Nephron progenitor cell (in vitro differentiated cells): ENCODE results near the gene INPP5B.
A peak's percentile ranks its signal among the peaks of the same experiment; 100 is the strongest.

Experiments
- DNase-seq: peaks from one replicate; pipeline ENCODE4 v3.0.0; 2021
- H3K27ac Mint-ChIP-seq: 2 replicates; pipeline ENCODE4 v1.8.0; 2021; ENCODE audit warnings: mild to moderate bottlenecking, moderate library complexity, mixed read lengths
- H3K27me3 Mint-ChIP-seq: 2 replicates; pipeline ENCODE4 v1.8.0; 2021; ENCODE audit warnings: mild to moderate bottlenecking, low read depth, mixed read lengths; ENCODE audit not compliant: poor library complexity
- H3K36me3 Mint-ChIP-seq: 2 replicates; pipeline ENCODE4 v1.8.0; 2021; ENCODE audit warnings: low read depth, mixed read lengths
- H3K4me1 Mint-ChIP-seq: 2 replicates; pipeline ENCODE4 v1.8.0; 2021; ENCODE audit warnings: mixed read lengths
- H3K4me3 Mint-ChIP-seq: 2 replicates; pipeline ENCODE4 v1.8.0; 2021; ENCODE audit warnings: mild to moderate bottlenecking, moderate library complexity, mixed read lengths
- H3K9me3 Mint-ChIP-seq: 2 replicates; pipeline ENCODE4 v1.8.0; 2021; ENCODE audit warnings: mild to moderate bottlenecking, moderate library complexity, mixed read lengths
- TF ChIP-seq, protein P1 (sequence below): fragments of 200-600 bp; sonication (generic); IDR thresholded peaks from 2 replicates; pipeline ENCODE4 v1.5.0; 2021; ENCODE audit warnings: antibody characterized with exemption

The INPP5B gene

DNA sequence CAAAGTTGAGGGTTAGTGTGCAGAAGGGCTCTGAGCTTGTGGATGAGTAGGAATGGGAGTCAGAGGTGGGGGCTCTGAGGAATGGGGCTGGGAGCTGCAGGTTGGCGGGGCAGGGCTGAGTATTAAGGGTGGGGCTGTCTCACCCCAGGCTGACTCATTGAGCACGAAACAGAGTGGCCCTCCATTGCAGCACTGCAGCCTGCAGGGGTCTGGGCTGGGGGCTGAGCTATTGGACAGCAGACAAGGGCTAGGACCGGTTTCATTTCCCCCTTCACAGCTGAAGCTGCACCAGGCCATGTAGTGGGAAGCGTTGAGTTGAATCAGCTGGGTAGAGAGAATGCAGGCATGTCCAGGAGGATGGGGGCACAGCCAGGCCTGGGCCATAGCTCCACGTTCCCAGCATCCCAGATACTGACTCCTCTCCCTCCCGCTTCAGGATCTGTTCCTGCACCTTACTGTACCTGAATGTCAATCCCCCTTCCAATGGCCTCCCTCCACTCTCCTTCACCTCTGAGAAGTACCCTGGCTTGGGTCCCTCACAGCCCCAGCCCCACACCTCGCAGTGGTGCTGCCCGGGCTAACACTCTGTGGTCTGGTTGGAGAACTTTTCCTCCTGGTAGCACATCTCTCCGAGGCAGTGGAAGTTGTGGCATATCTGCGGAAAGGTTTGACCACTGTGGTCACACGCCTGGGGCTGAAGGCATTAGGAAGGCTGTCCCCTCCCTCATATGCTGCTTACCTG, 4.4 kb upstream of the INPP5B start:
- H3K27me3 Mint-ChIP-seq: no peaks in the 10 kb centered on the region
- H3K4me3 Mint-ChIP-seq: no peak overlapping the region
- no peaks in the 10 kb centered on the region for H3K9me3 Mint-ChIP-seq
- H3K27ac Mint-ChIP-seq: no peak overlapping the region
- TF ChIP-seq, protein P1, sequence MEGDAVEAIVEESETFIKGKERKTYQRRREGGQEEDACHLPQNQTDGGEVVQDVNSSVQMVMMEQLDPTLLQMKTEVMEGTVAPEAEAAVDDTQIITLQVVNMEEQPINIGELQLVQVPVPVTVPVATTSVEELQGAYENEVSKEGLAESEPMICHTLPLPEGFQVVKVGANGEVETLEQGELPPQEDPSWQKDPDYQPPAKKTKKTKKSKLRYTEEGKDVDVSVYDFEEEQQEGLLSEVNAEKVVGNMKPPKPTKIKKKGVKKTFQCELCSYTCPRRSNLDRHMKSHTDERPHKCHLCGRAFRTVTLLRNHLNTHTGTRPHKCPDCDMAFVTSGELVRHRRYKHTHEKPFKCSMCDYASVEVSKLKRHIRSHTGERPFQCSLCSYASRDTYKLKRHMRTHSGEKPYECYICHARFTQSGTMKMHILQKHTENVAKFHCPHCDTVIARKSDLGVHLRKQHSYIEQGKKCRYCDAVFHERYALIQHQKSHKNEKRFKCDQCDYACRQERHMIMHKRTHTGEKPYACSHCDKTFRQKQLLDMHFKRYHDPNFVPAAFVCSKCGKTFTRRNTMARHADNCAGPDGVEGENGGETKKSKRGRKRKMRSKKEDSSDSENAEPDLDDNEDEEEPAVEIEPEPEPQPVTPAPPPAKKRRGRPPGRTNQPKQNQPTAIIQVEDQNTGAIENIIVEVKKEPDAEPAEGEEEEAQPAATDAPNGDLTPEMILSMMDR: no peak
- DNase-seq: no peak
- peaks cover 20% of the 10 kb centered on the region for H3K4me1 Mint-ChIP-seq
- peaks cover 6% of the 10 kb centered on the region for H3K36me3 Mint-ChIP-seq

DNA sequence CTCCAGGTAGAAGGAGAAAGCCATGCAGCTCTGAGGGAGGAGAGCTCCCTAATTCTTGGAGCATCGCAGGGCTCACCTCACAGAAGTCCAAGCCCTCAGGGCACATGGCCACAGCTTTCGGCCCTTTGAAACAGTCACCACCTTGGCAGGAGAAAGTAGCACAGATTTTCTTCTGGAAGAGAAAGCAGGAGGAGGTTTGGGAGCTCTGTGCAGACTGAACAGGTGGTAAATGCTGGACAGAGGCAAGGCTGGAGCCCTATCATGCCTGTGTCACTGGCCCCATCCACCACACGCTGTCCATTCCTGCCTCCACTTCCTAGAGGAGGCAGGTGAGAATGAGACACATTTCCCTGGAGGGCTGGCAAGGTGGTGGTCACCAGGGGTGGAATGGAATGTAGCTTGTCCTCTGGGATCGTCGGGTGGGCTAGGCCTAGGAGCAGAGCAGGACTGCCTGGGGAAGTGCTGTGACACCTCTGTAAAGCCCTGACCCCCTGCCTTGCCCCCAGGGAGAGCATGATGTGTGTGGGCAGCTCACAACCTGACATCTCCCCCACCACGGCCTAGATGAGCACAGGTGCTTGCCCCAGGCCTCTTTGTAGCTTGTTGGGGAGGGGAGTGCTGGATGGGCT, 2.8 kb upstream of the INPP5B start:
- H3K27me3 Mint-ChIP-seq: no peaks in the 10 kb centered on the region
- TF ChIP-seq, protein P1: no peak
- DNase-seq: no peak
- H3K4me3 Mint-ChIP-seq: no peak overlapping the region
- H3K4me1 Mint-ChIP-seq: peaks cover 29% of the 10 kb centered on the region
- H3K27ac Mint-ChIP-seq: no peak overlapping the region
- no peaks in the 10 kb centered on the region for H3K36me3 Mint-ChIP-seq
- H3K9me3 Mint-ChIP-seq: no peaks in the 10 kb centered on the region

DNA sequence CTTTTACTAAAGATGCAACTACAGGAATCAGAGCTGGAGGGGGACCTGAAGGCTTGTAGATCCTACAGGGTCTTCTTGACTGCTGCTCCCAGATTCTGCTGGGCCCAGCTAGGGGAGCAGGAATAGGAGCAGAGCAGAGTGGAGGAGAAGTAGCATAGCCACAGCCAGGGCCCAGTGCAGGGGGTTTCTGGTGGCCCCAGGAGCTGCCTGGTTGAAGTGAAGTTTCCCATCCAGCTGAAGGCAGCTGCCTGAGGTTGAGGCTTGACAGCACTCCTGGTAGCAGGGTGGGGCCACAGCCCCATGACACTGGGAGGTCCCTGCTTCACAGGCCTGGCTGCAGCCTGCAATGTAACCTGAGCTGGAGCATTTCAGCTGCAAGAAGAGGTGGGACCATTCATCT, 2.0 kb upstream of the INPP5B start:
- Mint-ChIP-seq H3K4me1 (peaks cover 23% of the 10 kb centered on the region), H3K4me3 (no peak overlapping the region), H3K9me3 (no peaks in the 10 kb centered on the region), H3K27me3 (no peaks in the 10 kb centered on the region), H3K36me3 (no peaks in the 10 kb centered on the region), H3K27ac (no peak overlapping the region)
- TF ChIP-seq, protein P1: no peak
- no peak for DNase-seq

DNA sequence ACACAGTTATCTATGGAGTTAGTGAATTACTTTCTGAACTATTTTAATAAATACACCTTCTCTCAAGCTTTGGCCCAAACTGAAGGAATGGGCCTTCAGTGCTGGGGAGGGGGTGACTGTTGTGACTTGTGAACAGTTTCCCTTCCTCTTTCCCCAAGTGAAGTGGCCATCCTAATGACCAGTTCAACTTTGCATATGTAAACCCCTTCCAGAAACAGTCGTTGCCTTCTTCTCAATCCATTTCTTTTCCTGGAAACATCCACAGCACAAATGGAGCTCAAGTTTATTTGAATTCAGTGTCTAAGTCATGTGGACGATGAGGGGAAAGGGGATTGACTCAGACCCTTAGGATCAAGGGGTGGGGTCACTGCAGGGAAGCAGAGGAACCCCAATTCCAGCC, 1.3 kb upstream of the INPP5B start:
- Mint-ChIP-seq H3K27ac (no peak overlapping the region), H3K4me1 (peaks cover 23% of the 10 kb centered on the region), H3K9me3 (no peaks in the 10 kb centered on the region), H3K4me3 (no peak overlapping the region), H3K36me3 (no peaks in the 10 kb centered on the region), H3K27me3 (no peaks in the 10 kb centered on the region)
- TF ChIP-seq, protein P1: no peak
- DNase-seq: no peak

DNA sequence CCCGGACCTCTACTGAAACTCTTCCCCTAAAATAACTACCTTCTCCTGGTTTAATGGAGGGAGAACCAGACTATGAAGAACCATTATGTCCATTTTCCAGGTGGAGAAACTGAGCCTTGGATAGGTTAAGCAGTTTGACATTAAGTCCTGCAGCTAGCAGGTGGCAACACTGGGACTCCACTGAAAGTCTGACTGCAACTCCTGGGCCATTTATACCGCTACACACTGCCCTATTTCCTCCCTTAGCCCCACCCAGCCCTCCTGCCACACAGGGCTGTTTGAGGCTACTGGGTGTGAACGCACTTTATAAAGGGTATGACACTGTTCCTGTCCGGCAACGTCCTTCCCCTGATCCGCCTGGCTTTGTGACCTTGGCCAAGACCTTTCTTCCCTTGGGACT, 511 bp upstream of the INPP5B start:
- peak overlapping the region; percentile 96 for H3K4me3 Mint-ChIP-seq
- DNase-seq: no peak
- peaks cover 23% of the 10 kb centered on the region for H3K4me1 Mint-ChIP-seq
- no peaks in the 10 kb centered on the region for H3K36me3 Mint-ChIP-seq
- TF ChIP-seq, protein P1: no peak
- no peaks in the 10 kb centered on the region for H3K27me3 Mint-ChIP-seq
- no peak overlapping the region for H3K27ac Mint-ChIP-seq
- H3K9me3 Mint-ChIP-seq: no peaks in the 10 kb centered on the region
